Thyroid gland (tissue), 4 donors: Measurements from ENCODE around the gene EIF2B4. TPM values are rescaled to one million over a fixed set of nuclear protein-coding genes. Genes with fewer than 3 reads are reported as not detected.

ENCODE experiments used
- DNase-seq, 2 donors: peaks; one replicate each; pipeline ENCODE4 v3.0.0-alpha.2; 2019
- H3K27ac ChIP-seq, 3 donors: fragments of 200-600 bp; sonication (generic); 1 replicate in 2 of 3; 2 replicates in 1 of 3; pipeline ENCODE4 v1.5.1; 2016 to 2019; ENCODE audit warnings: mild to moderate bottlenecking in 1 of 3, moderate library complexity in 1 of 3
- H3K27me3 ChIP-seq: fragments of 200-600 bp; sonication (generic); one replicate; pipeline ENCODE4 v1.5.1; 2019
- H3K36me3 ChIP-seq, 2 donors: fragments of 200-600 bp; sonication (generic); one replicate each; pipeline ENCODE4 v1.5.1; 2016 to 2019
- H3K4me1 ChIP-seq, 2 donors: fragments of 200-600 bp; sonication (generic); one replicate each; pipeline ENCODE4 v1.5.1; 2017 to 2019
- H3K4me3 ChIP-seq, 3 donors: fragments of 200-600 bp; sonication (generic); replicated peaks in 1 of 3; 1 replicate in 2 of 3; 2 replicates in 1 of 3; pipeline ENCODE4 v1.5.1; 2016; ENCODE audit warnings: mild to moderate bottlenecking in 1 of 3
- H3K9me3 ChIP-seq: fragments of 200-600 bp; sonication (generic); one replicate; pipeline ENCODE4 v1.5.1; 2017
- CTCF ChIP-seq, 6 experiments: fragments of 200-600 bp in 3 of 6; fragments of 450-650 bp in 3 of 6; sonication (generic) in 3 of 6; IDR thresholded peaks; one replicate each; pipeline ENCODE4 v1.5.1; 2016 to 2019; ENCODE audit warnings: antibody characterized with exemption in 6 of 6, mild to moderate bottlenecking in 2 of 6, inconsistent platforms in 1 of 6, moderate library complexity in 1 of 6
- POLR2A ChIP-seq, 2 donors: fragments of 450-650 bp; IDR thresholded peaks; one replicate each; pipeline ENCODE4 v1.6.1; 2017; ENCODE audit warnings: antibody characterized with exemption in 2 of 2, mild to moderate bottlenecking in 2 of 2, moderate library complexity in 1 of 2
- WGBS, 2 donors: methylation state at CpG; one replicate each; pipeline ENCODE4 v1.1.5; 2017; 5-methylcytosine and 5-hydroxymethylcytosine counted together
- intact Hi-C: fragments of 100-400 bp; cut with DNase I; formaldehyde crosslinking; loops from one replicate; pipeline ENCODE4 v1.15.1; 2023
- total RNA-seq, 4 donors: library from RNA; depleted of rRNA; stranded (reverse); fragments of >200 nt; gene quantifications; one replicate each; pipeline ENCODE4 v1.2.3, GENCODE V29; 2016

The EIF2B4 gene
- total RNA-seq, 4 donors from 2014 or later = 34.7 to 44.0 (median 38.6) TPM

DNA sequence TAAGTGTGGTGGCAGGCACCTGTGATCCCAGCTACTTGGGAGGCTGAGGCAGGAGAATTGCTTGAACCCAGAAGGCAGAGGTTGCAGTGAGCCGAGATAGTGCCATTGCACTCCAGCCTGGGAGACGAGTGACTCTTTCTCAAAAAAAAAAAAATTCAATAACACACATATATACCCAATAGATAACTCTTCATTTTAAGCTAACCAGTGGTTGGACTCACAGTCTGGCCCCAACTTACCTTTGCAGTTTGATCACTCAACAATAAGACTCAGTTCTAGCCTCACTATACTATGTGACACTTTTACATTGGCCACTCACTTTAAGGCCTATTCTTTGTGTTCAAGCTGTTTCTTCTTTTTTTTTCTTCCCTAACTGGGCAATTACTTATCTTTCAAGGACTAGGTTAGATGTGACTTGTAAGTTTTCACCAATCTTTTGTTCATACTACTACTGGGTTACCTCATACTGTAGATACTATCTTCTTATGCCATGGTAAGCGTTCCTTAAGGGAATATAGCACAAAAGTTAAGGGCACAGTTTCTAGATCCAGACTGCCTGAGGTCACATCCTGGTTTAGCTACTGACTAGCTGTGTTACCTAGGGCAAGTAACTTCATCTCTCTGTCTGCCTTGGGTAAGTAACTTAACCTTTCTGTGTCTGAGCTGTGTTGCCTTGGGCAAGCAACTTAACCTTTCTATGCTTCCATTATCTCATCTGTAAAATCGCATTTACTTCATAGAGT is 7.3 kb downstream of the EIF2B4 start:
- Histone ChIP-seq H3K36me3 (peaks cover 38 to 39% of the 10 kb centered on the region in 2 donors), H3K27me3 (no peaks in the 10 kb centered on the region), H3K4me1 (peaks cover under 1 to 1% of the 10 kb centered on the region in 2 donors), H3K9me3 (no peaks in the 10 kb centered on the region), H3K4me3 (no peak overlapping the region), H3K27ac (no peak overlapping the region)
- DNase-seq = no peak
- 92 to 96% methylated on average over 4 of the region's 4 CpGs for WGBS, 2 donors
- TF ChIP-seq CTCF (IDR thresholded peaks at IDR 0.05) (no peak), POLR2A (IDR thresholded peaks at IDR 0.05) (no peak)
- intact Hi-C loops = no loop called here

DNA sequence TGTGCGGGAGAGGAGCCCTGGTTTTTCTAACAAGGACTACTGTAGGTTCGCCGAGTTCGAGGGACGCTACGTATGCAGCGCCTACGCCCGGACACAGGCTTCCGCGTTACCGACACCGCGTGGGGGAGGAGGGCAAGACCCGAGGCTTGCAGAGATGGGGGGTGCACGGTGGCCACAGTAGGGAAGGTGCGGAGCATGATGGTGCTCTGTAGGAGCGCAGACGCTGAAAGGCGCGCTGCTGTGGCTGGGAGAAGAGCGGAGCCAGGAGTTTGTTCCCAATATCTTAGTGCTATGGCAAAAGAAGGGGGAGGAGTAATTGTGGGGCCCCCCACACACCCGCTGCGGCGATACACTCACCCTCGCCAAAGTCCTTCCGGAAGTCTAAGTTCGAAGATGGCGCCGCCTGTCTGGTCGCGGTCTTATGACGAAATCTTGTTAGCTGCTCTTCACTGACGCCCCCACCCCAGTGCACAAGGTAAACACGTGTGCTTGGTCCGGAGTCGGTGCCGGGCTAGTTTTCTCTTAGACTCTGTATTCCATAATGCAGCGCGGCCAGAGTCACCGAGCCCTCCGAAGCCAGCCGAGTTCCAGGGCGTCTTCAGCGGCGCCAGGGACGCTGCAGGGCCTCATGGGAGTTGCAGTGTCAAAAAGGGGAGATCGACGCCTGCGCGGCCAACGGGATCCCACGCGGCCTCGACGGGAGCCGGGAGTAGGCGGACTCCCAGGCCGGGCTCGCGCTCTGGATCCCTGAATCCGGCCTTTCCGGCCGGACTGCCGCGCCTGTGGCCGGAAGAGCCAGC is 13.6 kb downstream of the EIF2B4 start, which contains the start of gene GTF3C2:
TSS of gene GTF3C2 (minus strand) at position 383 of the 800 bp plus-strand sequence. CDS start 13,210 bp downstream, outside the sequence.
- no peaks in the 10 kb centered on the region for H3K27me3 ChIP-seq
- no peaks in the 10 kb centered on the region for H3K36me3 ChIP-seq
- H3K9me3 ChIP-seq = no peaks in the 10 kb centered on the region
- peak; percentile 96 to 97 for DNase-seq
- peak within 1 kb of the TSS; percentile 33 to 99 (median 73) for H3K4me3 ChIP-seq
- intact Hi-C loops = loop anchor here (2.0 to 5.0 kb wide), 2 partner anchors 14 to 34 kb away; partner anchors contain the start of genes EIF2B4, MPV17 and SNX17
- TF ChIP-seq CTCF (IDR thresholded peaks at IDR 0.05) (peak in 3 of 6 experiments; percentile 11 to 31 (median 19)), POLR2A (IDR thresholded peaks at IDR 0.05) (peak in 1 of 2 donors; percentile 63)
- peaks cover 22 to 30% of the 10 kb centered on the region in 2 donors for H3K4me1 ChIP-seq
- peak within 1 kb of the TSS; percentile 79 to 91 (median 85) for H3K27ac ChIP-seq
- WGBS, 2 donors = 0% methylated on average over 48 to 52 of the region's 67 CpGs

- intact Hi-C loops = loop anchor here (2.0 to 5.0 kb wide), 2 partner anchors 15 to 34 kb away; partner anchors contain the start of genes EIF2B4, MPV17 and SNX17
- Histone ChIP-seq H3K27me3 (no peaks in the 10 kb centered on the region), H3K4me3 (peak overlapping the region; percentile 33 to 99 (median 73)), H3K36me3 (no peaks in the 10 kb centered on the region), H3K9me3 (no peaks in the 10 kb centered on the region), H3K27ac (peak overlapping the region; percentile 79 to 91 (median 85)), H3K4me1 (peaks cover 22 to 30% of the 10 kb centered on the region in 2 donors)
- 1% methylated on average over 9 to 12 of the region's 12 CpGs for WGBS, 2 donors
- TF ChIP-seq POLR2A (IDR thresholded peaks at IDR 0.05) (no peak), CTCF (IDR thresholded peaks at IDR 0.05) (no peak)
- DNase-seq = peak in 1 of 2 donors; percentile 28
Measured at GRCh38 chr2:27356056-27356381, 14.1 kb downstream of the EIF2B4 start.

- Histone ChIP-seq H3K27ac (no peak overlapping the region), H3K27me3 (no peaks in the 10 kb centered on the region), H3K9me3 (no peaks in the 10 kb centered on the region), H3K36me3 (no peaks in the 10 kb centered on the region), H3K4me1 (peaks cover 22 to 38% of the 10 kb centered on the region in 2 donors), H3K4me3 (no peak overlapping the region)
- WGBS, 2 donors = 94% methylated on average over 7 of the region's 7 CpGs
- intact Hi-C loops = no loop called here
- TF ChIP-seq CTCF (IDR thresholded peaks at IDR 0.05) = no peak
- no peak for TF ChIP-seq POLR2A (IDR thresholded peaks at IDR 0.05)
- no peak for DNase-seq
Measured at GRCh38 chr2:27354597-27354927, 15.6 kb downstream of the EIF2B4 start.
